HepG2 (cell line): Measurements from ENCODE around the gene CYB5B. TPM values are rescaled to one million over a fixed set of nuclear protein-coding genes. Genes with fewer than 3 reads are reported as not detected.

ENCODE experiments used
- ATAC-seq: fragments of 200-7000 bp; cut with Tn5 transposase; 3 replicates; pipeline ENCODE4 v1.9.1; 2020; ENCODE audit warnings: mild to moderate bottlenecking, moderate library complexity
- BruUV-seq: library from RNA; stranded (reverse); fragments of 400-500 nt; replicated peaks from 2 replicates; lab custom pipeline; 2021; lab: Mats Ljungman, UMichigan
- CTCF ChIA-PET: fragments of 300-600 bp; formaldehyde crosslinking; extraction: SDS; loops from one replicate; lab custom pipeline; 2021; ENCODE audit warnings: low total read pairs, inconsistent platforms, low intra/inter-chr PET ratio; lab: Yijun Ruan, JAX
- POLR2A ChIA-PET: fragments of 350-600 bp; sonication (Branson Sonifier 250); formaldehyde crosslinking; loops from one replicate; lab custom pipeline; 2020; ENCODE audit warnings: antibody characterized with exemption, inconsistent platforms; lab: Yijun Ruan, JAX
- DNase-seq: peaks from one replicate; pipeline ENCODE4 v3.0.0-alpha.2; 2015; ENCODE audit warnings: low spot score
- FAIRE-seq: peaks from 3 replicates; lab custom pipeline; 2011; peaks lifted over from hg19 to GRCh38; lab: Jason Lieb, UNC
- H2AFZ ChIP-seq: one replicate; pipeline ENCODE4 v1.6.1; 2011; ENCODE audit warnings: low read length, inconsistent platforms
- H3K27ac ChIP-seq: fragments of 300-600 bp; 3 replicates; pipeline ENCODE4 v1.8.0; 2011; ENCODE audit warnings: mixed run types, mild to moderate bottlenecking, mixed read lengths, low read length, inconsistent platforms; ENCODE audit not compliant: insufficient read depth; ENCODE audit errors: extremely low read length
- H3K27me3 ChIP-seq, 2 experiments: fragments of 200-600 bp in 1 of 2; 2 replicates in 1 of 2; 3 replicates in 1 of 2; pipeline versions ENCODE4 v1.6.0 to v1.8.0; 2011; ENCODE audit warnings: low read length in 2 of 2, mild to moderate bottlenecking in 2 of 2, moderate library complexity in 2 of 2, inconsistent platforms in 1 of 2; ENCODE audit not compliant: insufficient read depth in 2 of 2, control insufficient read depth in 1 of 2
- H3K36me3 ChIP-seq, 2 experiments: fragments of 200-600 bp in 1 of 2; replicated peaks in 1 of 2; 2 replicates in 1 of 2; 3 replicates in 1 of 2; pipeline versions ENCODE4 v1.5.1 to v1.8.0; 2011; ENCODE audit warnings: low read length in 2 of 2, inconsistent platforms in 1 of 2; ENCODE audit not compliant: insufficient read depth in 2 of 2, control insufficient read depth in 1 of 2
- H3K4me1 ChIP-seq: 2 replicates; pipeline ENCODE4 v1.5.1; 2012; ENCODE audit warnings: low read length, inconsistent platforms; ENCODE audit not compliant: insufficient read depth
- H3K4me2 ChIP-seq: 2 replicates; pipeline ENCODE4 v1.6.0; 2011; ENCODE audit warnings: low read depth, low read length, inconsistent platforms
- H3K4me3 ChIP-seq, 3 experiments: fragments of 200-600 bp in 1 of 3; sonication (generic), shearing (Covaris generic) in 1 of 3; replicated peaks in 1 of 3; 2 replicates each; pipeline ENCODE4 v1.5.1; 2011 to 2016; ENCODE audit warnings: low read length in 3 of 3, inconsistent platforms in 2 of 3, low read depth in 2 of 3, mild to moderate bottlenecking in 2 of 3, control low read depth in 1 of 3, mixed read lengths in 1 of 3; ENCODE audit not compliant: insufficient read depth in 1 of 3
- H3K79me2 ChIP-seq: one replicate; pipeline ENCODE4 v1.6.1; 2011; ENCODE audit warnings: low read length, inconsistent platforms; ENCODE audit not compliant: insufficient read depth
- H3K9ac ChIP-seq: 2 replicates; pipeline ENCODE4 v1.6.0; 2011; ENCODE audit warnings: mild to moderate bottlenecking, low read depth, low read length, inconsistent platforms; ENCODE audit not compliant: insufficient read depth
- H3K9me3 ChIP-seq: 2 replicates; pipeline ENCODE4 v1.5.1; 2012; ENCODE audit warnings: mild to moderate bottlenecking, low read length
- H4K20me1 ChIP-seq: 2 replicates; pipeline ENCODE4 v1.6.0; 2011; ENCODE audit warnings: inconsistent platforms, mild to moderate bottlenecking, low read length, moderate library complexity; ENCODE audit not compliant: insufficient read depth
- CHD4 ChIP-seq: fragments of 200-600 bp; sonication (generic); IDR thresholded peaks from 2 replicates; pipeline ENCODE4 v1.7.0; 2017; ENCODE audit warnings: mild to moderate bottlenecking, low read length, borderline replicate concordance
- GMEB2 ChIP-seq: IDR thresholded peaks from 2 replicates; pipeline ENCODE4 v1.6.1; 2016; ENCODE audit warnings: missing biosample characterization, missing genetic modification reagents, low read depth
- MAFK ChIP-seq, 2 experiments: IDR thresholded peaks in 1 of 2; conservative IDR thresholded peaks in 1 of 2; 2 replicates each; pipeline ENCODE4 v1.6.1; 2011; ENCODE audit warnings: improper control_type of control experiment in 2 of 2, low read length in 2 of 2
- RAD51 ChIP-seq: fragments of 450-650 bp; IDR thresholded peaks from 2 replicates; pipeline ENCODE4 v1.6.1; 2016; ENCODE audit warnings: borderline replicate concordance
- ZNF275 ChIP-seq: sonication (generic); formaldehyde crosslinking; IDR thresholded peaks from 2 replicates; pipeline ENCODE4 v1.8.0; 2022; ENCODE audit warnings: missing genetic modification reagents, mild to moderate bottlenecking, inconsistent platforms, borderline replicate concordance
- ZNF569 ChIP-seq: sonication (generic); formaldehyde crosslinking; IDR thresholded peaks from 2 replicates; pipeline ENCODE4 v1.5.0; 2020; ENCODE audit warnings: mild to moderate bottlenecking, missing genetic modification reagents, moderate library complexity, borderline replicate concordance
- ZNF609 ChIP-seq: sonication (generic); formaldehyde crosslinking; IDR thresholded peaks from 2 replicates; pipeline ENCODE4 v1.4.0; 2020; ENCODE audit warnings: mild to moderate bottlenecking, missing genetic modification reagents, borderline replicate concordance
- ZNF747 ChIP-seq: sonication (generic); formaldehyde crosslinking; IDR thresholded peaks from 2 replicates; pipeline ENCODE4 v1.8.1; 2023; ENCODE audit warnings: missing genetic modification reagents, mild to moderate bottlenecking, borderline replicate concordance
- ZNF768 ChIP-seq: sonication (generic); formaldehyde crosslinking; IDR thresholded peaks from 2 replicates; pipeline ENCODE4 v1.4.0; 2020; ENCODE audit warnings: missing genetic modification reagents
- ZSCAN9 ChIP-seq: IDR thresholded peaks from 2 replicates; pipeline ENCODE4 v1.6.1; 2016; ENCODE audit warnings: borderline replicate concordance
- WGBS: methylation state at CpG from one replicate; pipeline ENCODE4 v1.1.6; 2017; ENCODE audit warnings: low lambda C conversion rate; 5-methylcytosine and 5-hydroxymethylcytosine counted together
- in situ Hi-C: cut with HindIII; loops from 2 replicates; pipeline ENCODE4 v1.10.0; 2017; ENCODE audit warnings: low pct_unique_long_range_greater_than_20kb; ENCODE audit not compliant: extremely low pct_ligation_motif_present
- intact Hi-C: fragments of 100-400 bp; cut with micrococcal nuclease; formaldehyde crosslinking; loops from one replicate; pipeline ENCODE4 v1.10.0; 2022; ENCODE audit not compliant: unreplicated experiment
- polyA plus RNA-seq, 8 experiments: library from polyadenylated mRNA; depleted of rRNA in 3 of 8; stranded (reverse) in 7 of 8; unstranded in 1 of 8; fragments of >200 nt; fragmentation: Illumina TruSeq in 4 of 8; extraction: Trizol in 4 of 8; gene quantifications; 2 replicates each; pipeline versions ENCODE4 v1.2.1 to v1.2.3, GENCODE V29; 2011 to 2016; ENCODE audit warnings: low read depth in 4 of 8, missing spikeins in 1 of 8, mixed read lengths in 1 of 8; ENCODE audit not compliant: insufficient read depth in 1 of 8
- total RNA-seq, 5 experiments: library from RNA; depleted of rRNA; stranded (reverse); fragments of >200 nt; fragmentation: Illumina TruSeq; extraction: Trizol; gene quantifications; 2 replicates each; pipeline ENCODE4 v1.2.3, GENCODE V29; 2016; ENCODE audit warnings: low read depth in 1 of 5

The CYB5B gene
- total and polyA plus RNA-seq, 2 of the 13 experiments (the other 11 are each of a cell fraction or from before 2014, with no cell fraction given): 234 to 432 TPM

GRCh38 chr16:69396187-69397061 is 28.0 kb upstream of the CYB5B start:
- in situ Hi-C loops: loop anchor here (5.0 to 10.0 kb wide), 2 partner anchors 71 to 168 kb away; partner anchors contain the start of gene NFAT5
- peak overlapping the region; percentile 78 for H3K4me2 ChIP-seq
- TF ChIP-seq ZNF569 (CRISPR knock-in tag) (peak; percentile 31; the same call in 1 of the 2 replicates), ZSCAN9 (CRISPR knock-in tag) (peak; percentile 94), MAFK (conservative IDR thresholded peaks at IDR 0.05 in 1 of 2, IDR thresholded peaks at IDR 0.05 in 1 of 2; ENCODE audit: low read length in 2 of 2) (peak; percentile 100), ZNF275 (CRISPR knock-in tag) (peak; percentile 77; the same call in 1 of the 2 replicates), ZNF609 (CRISPR knock-in tag) (peak; percentile 93), CHD4 (peak; percentile 98; the same call in 1 of the 2 replicates), GMEB2 (CRISPR knock-in tag) (no peak), RAD51 (no peak), ZNF768 (CRISPR knock-in tag) (no peak), ZNF747 (CRISPR knock-in tag) (peak; percentile 81; the same call in 1 of the 2 replicates)

More at GRCh38 chr16:69396187-69397061, 28.0 kb upstream of the CYB5B start:
- ChIA-PET CTCF (interaction anchor here (0.5 to 1.1 kb wide), 3 partner anchors 69 to 313 kb away, joined by 3 to 5 read pairs (median 3); no protein-coding TSS in a partner anchor), POLR2A (interaction anchor here (1.0 to 3.9 kb wide), 29 partner anchors 9 to 365 kb away, joined by 3 to 60 read pairs (median 4); partner anchors contain the start of genes CYB5B, NFAT5, NOB1 and NQO1)
- H3K4me1 ChIP-seq: peaks cover 65% of the 10 kb centered on the region
- H3K36me3 ChIP-seq: no peaks in the 10 kb centered on the region
- under 1% methylated on average over 13 of the region's 13 CpGs for WGBS
- peak; percentile 90 for FAIRE-seq
- ATAC-seq: peak; percentile 89
- peak overlapping the region; percentile 95 for H3K27ac ChIP-seq
- H3K9me3 ChIP-seq: no peaks in the 10 kb centered on the region
- intact Hi-C loops: loop anchor here (1.0 to 5.0 kb wide), 3 partner anchors 171 to 358 kb away; partner anchors contain the start of gene NOB1
- H3K9ac ChIP-seq: peak overlapping the region; percentile 78
- H3K4me3 ChIP-seq: peak overlapping the region; percentile 31 to 63 (median 51); a peak in 5 of 6 replicates
- TSS peak; percentile 89 for BruUV-seq
- H3K27me3 ChIP-seq: no peaks in the 10 kb centered on the region
- H4K20me1 ChIP-seq: no peaks in the 10 kb centered on the region
- peak overlapping the region; percentile 38 for H2AFZ ChIP-seq
- H3K79me2 ChIP-seq: peaks cover 6% of the 10 kb centered on the region
- peak; percentile 99 for DNase-seq
